Measurements from ENCODE around the gene FBXL4. TPM values are rescaled to one million over a fixed set of nuclear protein-coding genes. Genes with fewer than 3 reads are reported as not detected.

FBXL4 gene
- polyA plus RNA-seq, 1 donor (not counting 4 experiments of a cell fraction or from before 2014, with no cell fraction given) = 19.9 TPM

GRCh38 chr6:98830146-98830545, 117.6 kb downstream of the FBXL4 start:
- FAIRE-seq = no peak

DNA sequence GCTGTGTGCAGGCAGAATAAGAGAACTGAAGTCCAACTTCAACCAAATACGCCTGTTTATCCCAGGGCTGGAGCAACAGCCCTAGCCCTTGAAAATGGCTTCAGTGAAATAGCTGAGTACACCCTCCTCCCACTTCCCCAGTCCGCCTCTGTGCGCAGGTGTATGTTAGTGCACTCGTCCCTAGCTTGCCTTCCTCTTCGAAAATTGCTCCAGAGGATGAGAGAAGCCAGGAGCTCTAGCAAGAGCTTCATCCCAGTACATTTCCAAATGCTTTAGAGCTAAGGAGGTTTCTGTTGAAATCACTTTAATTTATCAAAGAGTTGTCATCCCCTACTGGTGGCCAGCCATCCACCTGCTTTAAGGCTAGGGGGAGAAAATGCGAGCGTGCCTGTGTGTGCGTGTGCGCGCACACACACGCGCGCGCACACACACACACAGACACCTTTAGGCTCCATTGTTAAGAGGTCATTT, 118.8 kb downstream of the FBXL4 start:
- Histone ChIP-seq H3K4me1 (ENCODE audit: control insufficient read depth, extremely low read depth, insufficient read depth, low read length) (peaks cover 14% of the 10 kb centered on the region), H3K36me3 (ENCODE audit: control insufficient read depth in 2 of 2, extremely low read depth in 1 of 2, insufficient read depth in 2 of 2, low read length in 2 of 2) (no peaks in the 10 kb centered on the region), H3K4me3 (ENCODE audit: control insufficient read depth in 2 of 3, extremely low read depth in 1 of 3, insufficient read depth in 2 of 3, low read depth in 1 of 3, low read length in 3 of 3) (no peak overlapping the region), H3K4me2 (ENCODE audit: control insufficient read depth, extremely low read depth, insufficient read depth, low read depth, low read length) (no peak overlapping the region), H4K20me1 (ENCODE audit: control insufficient read depth, extremely low read depth, insufficient read depth, low read length) (no peaks in the 10 kb centered on the region), H3K79me2 (ENCODE audit: control insufficient read depth, insufficient read depth, low read length) (no peaks in the 10 kb centered on the region), H3K27me3 (ENCODE audit: control insufficient read depth, extremely low read depth, insufficient read depth, low read length) (peaks cover 98% of the 10 kb centered on the region), H3K9ac (ENCODE audit: control insufficient read depth, extremely low read depth, insufficient read depth, low read length) (no peak overlapping the region), H3K9me1 (ENCODE audit: control insufficient read depth, extremely low read depth, insufficient read depth, low read length) (no peaks in the 10 kb centered on the region), H3K27ac (ENCODE audit: control insufficient read depth, insufficient read depth, low read length) (no peak overlapping the region), H3K9me3 (ENCODE audit: control insufficient read depth, low read depth, low read length) (no peaks in the 10 kb centered on the region), H2AFZ (ENCODE audit: control insufficient read depth, low read length) (no peak overlapping the region)
- dilution Hi-C loops (cut with MboI; ENCODE audit: extremely low pct_ligation_motif_present, low sequenced_read_pairs) = no loop called here
- no peak for TF ChIP-seq EZH2 (IDR thresholded peaks at IDR 0.05; ENCODE audit: low read length)
- TF ChIP-seq, protein P1, sequence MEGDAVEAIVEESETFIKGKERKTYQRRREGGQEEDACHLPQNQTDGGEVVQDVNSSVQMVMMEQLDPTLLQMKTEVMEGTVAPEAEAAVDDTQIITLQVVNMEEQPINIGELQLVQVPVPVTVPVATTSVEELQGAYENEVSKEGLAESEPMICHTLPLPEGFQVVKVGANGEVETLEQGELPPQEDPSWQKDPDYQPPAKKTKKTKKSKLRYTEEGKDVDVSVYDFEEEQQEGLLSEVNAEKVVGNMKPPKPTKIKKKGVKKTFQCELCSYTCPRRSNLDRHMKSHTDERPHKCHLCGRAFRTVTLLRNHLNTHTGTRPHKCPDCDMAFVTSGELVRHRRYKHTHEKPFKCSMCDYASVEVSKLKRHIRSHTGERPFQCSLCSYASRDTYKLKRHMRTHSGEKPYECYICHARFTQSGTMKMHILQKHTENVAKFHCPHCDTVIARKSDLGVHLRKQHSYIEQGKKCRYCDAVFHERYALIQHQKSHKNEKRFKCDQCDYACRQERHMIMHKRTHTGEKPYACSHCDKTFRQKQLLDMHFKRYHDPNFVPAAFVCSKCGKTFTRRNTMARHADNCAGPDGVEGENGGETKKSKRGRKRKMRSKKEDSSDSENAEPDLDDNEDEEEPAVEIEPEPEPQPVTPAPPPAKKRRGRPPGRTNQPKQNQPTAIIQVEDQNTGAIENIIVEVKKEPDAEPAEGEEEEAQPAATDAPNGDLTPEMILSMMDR (optimal IDR thresholded peaks at IDR 0.05 in 1 of 3, IDR thresholded peaks at IDR 0.05 in 1 of 3, conservative IDR thresholded peaks at IDR 0.05 in 1 of 3; ENCODE audit: extremely low read depth in 1 of 3, insufficient read depth in 2 of 3, low read length in 3 of 3) = no peak
- DNase-seq (ENCODE audit: low read depth, low spot score) (no peak), FAIRE-seq (no peak)

More at GRCh38 chr6:98830146-98830545, 117.6 kb downstream of the FBXL4 start:
- Histone ChIP-seq H2AFZ (ENCODE audit: control insufficient read depth, low read length) (no peak overlapping the region), H3K4me2 (ENCODE audit: control insufficient read depth, extremely low read depth, insufficient read depth, low read depth, low read length) (no peak overlapping the region), H3K27ac (ENCODE audit: control insufficient read depth, insufficient read depth, low read length) (no peak overlapping the region), H3K36me3 (ENCODE audit: control insufficient read depth in 2 of 2, extremely low read depth in 1 of 2, insufficient read depth in 2 of 2, low read length in 2 of 2) (no peaks in the 10 kb centered on the region), H3K9me3 (ENCODE audit: control insufficient read depth, low read depth, low read length) (no peaks in the 10 kb centered on the region), H3K79me2 (ENCODE audit: control insufficient read depth, insufficient read depth, low read length) (no peaks in the 10 kb centered on the region), H3K27me3 (ENCODE audit: control insufficient read depth, extremely low read depth, insufficient read depth, low read length) (peaks cover 93% of the 10 kb centered on the region), H3K9ac (ENCODE audit: control insufficient read depth, extremely low read depth, insufficient read depth, low read length) (no peak overlapping the region), H3K4me1 (ENCODE audit: control insufficient read depth, extremely low read depth, insufficient read depth, low read length) (peaks cover 15% of the 10 kb centered on the region), H3K9me1 (ENCODE audit: control insufficient read depth, extremely low read depth, insufficient read depth, low read length) (no peaks in the 10 kb centered on the region), H4K20me1 (ENCODE audit: control insufficient read depth, extremely low read depth, insufficient read depth, low read length) (no peaks in the 10 kb centered on the region), H3K4me3 (ENCODE audit: control insufficient read depth in 2 of 3, extremely low read depth in 1 of 3, insufficient read depth in 2 of 3, low read depth in 1 of 3, low read length in 3 of 3) (no peak overlapping the region)
- TF ChIP-seq, protein P1 (optimal IDR thresholded peaks at IDR 0.05 in 1 of 3, IDR thresholded peaks at IDR 0.05 in 1 of 3, conservative IDR thresholded peaks at IDR 0.05 in 1 of 3; ENCODE audit: extremely low read depth in 1 of 3, insufficient read depth in 2 of 3, low read length in 3 of 3) = no peak
- TF ChIP-seq EZH2 (IDR thresholded peaks at IDR 0.05; ENCODE audit: low read length) = no peak
- dilution Hi-C loops (cut with MboI; ENCODE audit: extremely low pct_ligation_motif_present, low sequenced_read_pairs) = no loop called here
- DNase-seq (ENCODE audit: low read depth, low spot score) = no peak
